Measurements from ENCODE around the gene WASF2.

DNA sequence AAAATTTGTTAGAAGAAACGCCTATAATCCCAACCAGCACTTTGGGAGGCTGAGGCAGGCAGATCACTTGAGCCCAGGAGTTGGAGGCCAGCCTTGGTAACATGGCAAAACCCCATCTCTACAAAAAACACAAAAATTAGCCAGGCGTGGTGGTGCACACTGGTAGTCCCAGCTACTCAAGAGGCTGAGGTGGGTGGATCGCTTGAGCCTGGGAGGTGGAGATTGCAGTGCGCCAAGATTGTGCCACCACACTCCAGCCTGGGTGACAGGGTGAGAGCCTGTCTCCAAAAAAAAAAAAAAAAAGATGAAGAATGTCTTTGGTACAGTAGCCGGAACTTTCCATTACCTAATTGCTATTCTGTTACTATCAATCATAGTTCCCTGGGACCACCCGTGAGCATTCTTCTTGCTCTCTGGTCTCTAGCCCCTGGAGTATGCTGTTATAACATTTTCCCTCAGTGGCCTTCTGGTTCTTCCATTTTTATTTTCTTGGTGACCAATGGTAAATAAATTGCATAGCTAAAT, 43.4 kb downstream of the WASF2 start:
- no peak for TF ChIP-seq POLR2A (IDR thresholded peaks at IDR 0.05; ENCODE audit: low read depth, low read length)
- TF ChIP-seq POLR2AphosphoS5 (IDR thresholded peaks at IDR 0.05; ENCODE audit: low read depth, low read length) = no peak

All from GM12891 (cell line).